Measurements from ENCODE around the gene SLC9A9. TPM values are rescaled to one million over a fixed set of nuclear protein-coding genes. Genes with fewer than 3 reads are reported as not detected.

SLC9A9 gene
- total RNA-seq, 1 experiment from 2014 or later = 1.4 TPM

DNA sequence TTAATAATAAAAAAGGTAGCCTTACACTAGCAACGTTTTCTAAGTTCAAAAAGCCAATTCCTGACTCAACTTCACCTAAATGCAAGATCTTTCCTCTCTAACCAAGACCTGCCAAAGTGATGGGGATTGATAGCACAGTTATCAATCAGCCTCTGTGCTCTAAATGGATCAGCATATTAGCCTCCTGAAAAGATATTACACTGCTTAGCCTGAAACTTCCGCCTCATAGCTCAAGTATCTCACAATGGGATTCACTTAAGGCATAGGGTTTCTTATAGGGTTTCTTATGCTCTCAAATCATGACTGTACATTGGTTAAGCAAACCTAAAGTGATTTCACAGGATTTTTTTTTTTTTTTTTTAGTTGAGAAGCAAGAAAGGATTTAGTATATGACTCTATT lies 436 bp upstream of the SLC9A9 start:
- Histone ChIP-seq H3K4me3 (ENCODE audit: low read depth, low read length, poor library complexity, severe bottlenecking) (peak overlapping the region; percentile 48), H3K27me3 (replicated peaks; ENCODE audit: insufficient read depth, low read depth, low read length, poor library complexity) (no peaks in the 10 kb centered on the region), H3K27ac (ENCODE audit: low read depth, low read length, poor library complexity, severe bottlenecking) (no peak overlapping the region), H3K4me1 (ENCODE audit: insufficient read depth, low read length, poor library complexity, severe bottlenecking) (peaks cover 16% of the 10 kb centered on the region), H3K9me3 (ENCODE audit: low read depth, low read length, poor library complexity, severe bottlenecking) (no peaks in the 10 kb centered on the region), H3K36me3 (ENCODE audit: insufficient read depth, low read length, poor library complexity, severe bottlenecking) (no peaks in the 10 kb centered on the region)
- BruUV-seq (replicated peaks) = no TSS peak
- TF ChIP-seq EZH2 (IDR thresholded peaks at IDR 0.05; ENCODE audit: borderline replicate concordance, low read depth, low read length, poor library complexity, severe bottlenecking) = no peak
- TF ChIP-seq, protein P1, sequence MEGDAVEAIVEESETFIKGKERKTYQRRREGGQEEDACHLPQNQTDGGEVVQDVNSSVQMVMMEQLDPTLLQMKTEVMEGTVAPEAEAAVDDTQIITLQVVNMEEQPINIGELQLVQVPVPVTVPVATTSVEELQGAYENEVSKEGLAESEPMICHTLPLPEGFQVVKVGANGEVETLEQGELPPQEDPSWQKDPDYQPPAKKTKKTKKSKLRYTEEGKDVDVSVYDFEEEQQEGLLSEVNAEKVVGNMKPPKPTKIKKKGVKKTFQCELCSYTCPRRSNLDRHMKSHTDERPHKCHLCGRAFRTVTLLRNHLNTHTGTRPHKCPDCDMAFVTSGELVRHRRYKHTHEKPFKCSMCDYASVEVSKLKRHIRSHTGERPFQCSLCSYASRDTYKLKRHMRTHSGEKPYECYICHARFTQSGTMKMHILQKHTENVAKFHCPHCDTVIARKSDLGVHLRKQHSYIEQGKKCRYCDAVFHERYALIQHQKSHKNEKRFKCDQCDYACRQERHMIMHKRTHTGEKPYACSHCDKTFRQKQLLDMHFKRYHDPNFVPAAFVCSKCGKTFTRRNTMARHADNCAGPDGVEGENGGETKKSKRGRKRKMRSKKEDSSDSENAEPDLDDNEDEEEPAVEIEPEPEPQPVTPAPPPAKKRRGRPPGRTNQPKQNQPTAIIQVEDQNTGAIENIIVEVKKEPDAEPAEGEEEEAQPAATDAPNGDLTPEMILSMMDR (conservative IDR thresholded peaks at IDR 0.05; ENCODE audit: low read depth, low read length) = no peak
- intact Hi-C loops (cut with micrococcal nuclease; ENCODE audit: unreplicated experiment) = no loop called here
- DNase-seq (ENCODE audit: low spot score) = no peak
- ChIA-PET CTCF (no interaction called here), POLR2A (ENCODE audit: low non-redundant PET) (no interaction called here)

DNA sequence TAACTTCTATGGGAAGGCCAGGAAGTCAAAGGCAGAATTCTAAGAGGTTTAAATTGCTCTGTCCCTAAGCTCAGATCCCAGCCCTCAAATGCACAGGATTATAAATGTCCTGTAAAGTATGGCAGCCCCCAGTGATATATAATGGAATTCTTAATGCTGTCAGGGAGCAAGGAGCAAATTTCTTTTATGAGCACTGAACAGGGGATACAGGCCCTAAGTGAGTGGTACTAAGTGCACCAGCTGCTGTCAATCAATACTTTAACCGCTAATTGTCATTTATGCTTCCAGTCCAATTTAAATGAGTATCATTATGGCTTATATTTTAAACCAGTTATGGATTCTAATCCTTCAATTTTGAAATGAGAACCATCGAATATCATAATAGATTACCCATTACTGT lies 4.7 kb downstream of the SLC9A9 start:
- TF ChIP-seq EZH2 (IDR thresholded peaks at IDR 0.05; ENCODE audit: borderline replicate concordance, low read depth, low read length, poor library complexity, severe bottlenecking) = no peak
- TF ChIP-seq, protein P1 (conservative IDR thresholded peaks at IDR 0.05; ENCODE audit: low read depth, low read length) = no peak
- ChIA-PET CTCF (no interaction called here), POLR2A (ENCODE audit: low non-redundant PET) (no interaction called here)
- intact Hi-C loops (cut with micrococcal nuclease; ENCODE audit: unreplicated experiment) = no loop called here
- Histone ChIP-seq H3K9me3 (ENCODE audit: low read depth, low read length, poor library complexity, severe bottlenecking) (no peaks in the 10 kb centered on the region), H3K27ac (ENCODE audit: low read depth, low read length, poor library complexity, severe bottlenecking) (no peak overlapping the region), H3K27me3 (replicated peaks; ENCODE audit: insufficient read depth, low read depth, low read length, poor library complexity) (no peaks in the 10 kb centered on the region), H3K4me3 (ENCODE audit: low read depth, low read length, poor library complexity, severe bottlenecking) (no peak overlapping the region), H3K4me1 (ENCODE audit: insufficient read depth, low read length, poor library complexity, severe bottlenecking) (peaks cover 4% of the 10 kb centered on the region), H3K36me3 (ENCODE audit: insufficient read depth, low read length, poor library complexity, severe bottlenecking) (no peaks in the 10 kb centered on the region)
- BruUV-seq (replicated peaks) = no TSS peak
- DNase-seq (ENCODE audit: low spot score) = no peak

DNA sequence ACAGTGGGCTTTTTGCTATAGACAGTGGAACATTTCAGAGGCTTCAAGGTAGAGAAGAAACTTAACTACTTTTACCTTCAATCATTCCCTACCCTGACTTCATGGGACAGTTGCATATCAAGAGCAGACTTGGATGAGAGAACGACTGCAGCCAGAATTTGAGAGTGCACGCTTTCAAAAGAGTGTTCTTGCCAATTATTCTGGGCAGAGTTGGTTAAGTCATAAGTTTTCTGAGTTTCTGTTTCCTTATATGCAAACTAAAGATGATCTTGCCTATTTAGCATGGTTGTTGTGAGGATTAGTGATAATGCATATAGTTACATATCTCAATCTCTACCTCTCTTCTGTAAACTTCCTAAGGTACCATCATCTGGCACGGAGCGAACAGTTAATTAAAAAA lies 7.6 kb downstream of the SLC9A9 start:
- Histone ChIP-seq H3K36me3 (ENCODE audit: insufficient read depth, low read length, poor library complexity, severe bottlenecking) (no peaks in the 10 kb centered on the region), H3K4me1 (ENCODE audit: insufficient read depth, low read length, poor library complexity, severe bottlenecking) (no peaks in the 10 kb centered on the region), H3K4me3 (ENCODE audit: low read depth, low read length, poor library complexity, severe bottlenecking) (no peak overlapping the region), H3K27me3 (replicated peaks; ENCODE audit: insufficient read depth, low read depth, low read length, poor library complexity) (no peaks in the 10 kb centered on the region), H3K9me3 (ENCODE audit: low read depth, low read length, poor library complexity, severe bottlenecking) (no peaks in the 10 kb centered on the region), H3K27ac (ENCODE audit: low read depth, low read length, poor library complexity, severe bottlenecking) (no peak overlapping the region)
- no TSS peak for BruUV-seq (replicated peaks)
- POLR2A ChIA-PET (ENCODE audit: low non-redundant PET) = no interaction called here
- CTCF ChIA-PET = no interaction called here
- TF ChIP-seq, protein P1 (conservative IDR thresholded peaks at IDR 0.05; ENCODE audit: low read depth, low read length) = no peak
- TF ChIP-seq EZH2 (IDR thresholded peaks at IDR 0.05; ENCODE audit: borderline replicate concordance, low read depth, low read length, poor library complexity, severe bottlenecking) = no peak
- intact Hi-C loops (cut with micrococcal nuclease; ENCODE audit: unreplicated experiment) = no loop called here
- no peak for DNase-seq (ENCODE audit: low spot score)
